IMR-90 (cell line): ENCODE data around the gene MAD2L2. TPM values are rescaled to one million over a fixed set of nuclear protein-coding genes. Genes with fewer than 3 reads are reported as not detected.

Experiments
- ATAC-seq: fragments of 200-7000 bp; cut with Tn5 transposase; 2 replicates; pipeline ENCODE4 v1.9.1; 2020; ENCODE audit warnings: low read depth, mild to moderate bottlenecking, moderate library complexity
- BruUV-seq: library from RNA; stranded (reverse); fragments of 400-500 nt; replicated peaks from 2 replicates; lab custom pipeline; 2021; lab: Mats Ljungman, UMichigan
- CTCF ChIA-PET: fragments of 300-600 bp; formaldehyde crosslinking; extraction: SDS; loops from one replicate; lab custom pipeline; 2021; ENCODE audit warnings: antibody characterized with exemption; lab: Yijun Ruan, JAX
- POLR2A ChIA-PET: fragments of 300-600 bp; sonication (Branson Sonifier 250); formaldehyde crosslinking; loops from one replicate; lab custom pipeline; 2022; ENCODE audit warnings: antibody characterized with exemption; ENCODE audit not compliant: unreplicated experiment; lab: Charles Lee
- DNase-seq: peaks from one replicate; pipeline ENCODE4 v3.0.0; 2013
- H2AFZ ChIP-seq: replicated peaks from 2 replicates; pipeline ENCODE3; 2013; ENCODE audit warnings: low read length, mild to moderate bottlenecking; ENCODE audit not compliant: poor library complexity
- H2AK5ac ChIP-seq: 2 replicates; pipeline ENCODE4 v1.6.1; 2013; ENCODE audit warnings: low read depth, low read length, inconsistent platforms
- H2AK9ac ChIP-seq: replicated peaks from 2 replicates; pipeline ENCODE3; 2013; ENCODE audit warnings: mild to moderate bottlenecking, low read depth, low read length, moderate library complexity; ENCODE audit not compliant: poor library complexity
- H2BK120ac ChIP-seq: 2 replicates; pipeline ENCODE4 v1.6.1; 2013; ENCODE audit warnings: low read depth, low read length, inconsistent platforms
- H2BK15ac ChIP-seq: 3 replicates; pipeline ENCODE4 v1.6.1; 2013; ENCODE audit warnings: low read depth, low read length, inconsistent platforms
- H2BK20ac ChIP-seq: 2 replicates; pipeline ENCODE4 v1.6.1; 2013; ENCODE audit warnings: low read depth, mild to moderate bottlenecking, inconsistent platforms, low read length, moderate library complexity
- H2BK5ac ChIP-seq: 2 replicates; pipeline ENCODE4 v1.6.1; 2013; ENCODE audit warnings: mild to moderate bottlenecking, low read depth, low read length, inconsistent platforms; ENCODE audit not compliant: poor library complexity, severe bottlenecking
- H3K14ac ChIP-seq: replicated peaks from 2 replicates; pipeline ENCODE4 v1.6.1; 2013; ENCODE audit warnings: low read depth, low read length, inconsistent platforms
- H3K18ac ChIP-seq: 2 replicates; pipeline ENCODE4 v1.6.1; 2013; ENCODE audit warnings: low read depth, low read length, control low read depth
- H3K23ac ChIP-seq: 2 replicates; pipeline ENCODE4 v1.6.1; 2013; ENCODE audit warnings: low read depth, low read length, inconsistent platforms
- H3K27ac ChIP-seq: 2 replicates; pipeline ENCODE4 v1.5.1; 2013; ENCODE audit warnings: mild to moderate bottlenecking, control low read depth, low read length; ENCODE audit not compliant: insufficient read depth
- H3K27me3 ChIP-seq: 2 replicates; pipeline ENCODE4 v1.6.1; 2013; ENCODE audit warnings: low read length; ENCODE audit not compliant: control insufficient read depth, insufficient read depth
- H3K36me3 ChIP-seq: 2 replicates; pipeline ENCODE4 v1.6.1; 2013; ENCODE audit warnings: low read length, mixed read lengths; ENCODE audit not compliant: control insufficient read depth, insufficient read depth
- H3K4ac ChIP-seq: 2 replicates; pipeline ENCODE4 v1.6.1; 2013; ENCODE audit warnings: low read depth, low read length, inconsistent platforms
- H3K4me1 ChIP-seq: 2 replicates; pipeline ENCODE4 v1.6.1; 2013; ENCODE audit warnings: low read length, mixed read lengths; ENCODE audit not compliant: control insufficient read depth, insufficient read depth
- H3K4me2 ChIP-seq: 2 replicates; pipeline ENCODE4 v1.6.1; 2013; ENCODE audit warnings: low read depth, mild to moderate bottlenecking, control low read depth, low read length, moderate library complexity
- H3K4me3 ChIP-seq: 2 replicates; pipeline ENCODE4 v1.5.1; 2013; ENCODE audit warnings: low read depth, mild to moderate bottlenecking, control low read depth, low read length, moderate library complexity; ENCODE audit not compliant: insufficient read depth
- H3K56ac ChIP-seq: 2 replicates; pipeline ENCODE4 v1.6.1; 2013; ENCODE audit warnings: low read length, inconsistent platforms; ENCODE audit not compliant: insufficient read depth; ENCODE audit errors: extremely low read depth
- H3K79me1 ChIP-seq, 2 experiments: 2 replicates each; pipeline ENCODE4 v1.6.1; 2013; ENCODE audit warnings: low read length in 2 of 2, inconsistent platforms in 1 of 2, low read depth in 1 of 2
- H3K9ac ChIP-seq: 2 replicates; pipeline ENCODE4 v1.6.1; 2013; ENCODE audit warnings: low read depth, low read length, control low read depth
- H3K9me1 ChIP-seq: 2 replicates; pipeline ENCODE4 v1.6.1; 2013; ENCODE audit warnings: low read length, inconsistent platforms; ENCODE audit not compliant: insufficient read depth
- H3K9me3 ChIP-seq: 2 replicates; pipeline ENCODE4 v1.6.1; 2013; ENCODE audit warnings: low read length; ENCODE audit not compliant: control insufficient read depth, insufficient read depth
- H4K20me1 ChIP-seq: 2 replicates; pipeline ENCODE4 v1.6.1; 2013; ENCODE audit warnings: low read length, inconsistent platforms; ENCODE audit not compliant: insufficient read depth
- H4K5ac ChIP-seq: 2 replicates; pipeline ENCODE4 v1.6.1; 2013; ENCODE audit warnings: mild to moderate bottlenecking, low read depth, low read length, control low read depth
- H4K8ac ChIP-seq, 2 experiments: 2 replicates each; pipeline ENCODE4 v1.6.1; 2013; ENCODE audit warnings: low read depth in 2 of 2, low read length in 2 of 2, control low read depth in 1 of 2, inconsistent platforms in 1 of 2
- H4K91ac ChIP-seq: 2 replicates; pipeline ENCODE4 v1.6.1; 2013; ENCODE audit warnings: low read depth, low read length, inconsistent platforms; ENCODE audit not compliant: insufficient read depth
- BHLHE40 ChIP-seq: fragments of 150-350 bp; IDR thresholded peaks from 2 replicates; pipeline ENCODE4 v1.6.1; 2016; ENCODE audit warnings: mild to moderate bottlenecking, low read depth, low read length
- CEBPB ChIP-seq: IDR thresholded peaks from 2 replicates; pipeline ENCODE4 v1.6.1; 2012; ENCODE audit warnings: low read depth, low read length, improper control_type of control experiment
- CHD1 ChIP-seq: IDR thresholded peaks from 2 replicates; pipeline ENCODE4 v1.6.1; 2012; ENCODE audit warnings: low read depth, low read length, improper control_type of control experiment
- FOS ChIP-seq: fragments of 150-350 bp; IDR thresholded peaks from 2 replicates; pipeline ENCODE4 v1.6.1; 2016; ENCODE audit warnings: low read depth, low read length
- MAFK ChIP-seq: IDR thresholded peaks from 2 replicates; pipeline ENCODE4 v1.6.1; 2012; ENCODE audit warnings: low read depth, low read length, improper control_type of control experiment
- MAZ ChIP-seq: IDR thresholded peaks from 2 replicates; pipeline ENCODE4 v1.6.1; 2012; ENCODE audit warnings: low read depth, mild to moderate bottlenecking, low read length, improper control_type of control experiment, moderate library complexity, borderline replicate concordance
- RAD21 ChIP-seq: IDR thresholded peaks from 2 replicates; pipeline ENCODE4 v1.6.1; 2012; ENCODE audit warnings: low read length, improper control_type of control experiment
- RFX5 ChIP-seq: IDR thresholded peaks from 2 replicates; pipeline ENCODE4 v1.8.0; 2012; ENCODE audit warnings: low read depth, mild to moderate bottlenecking, low read length, moderate library complexity
- WGBS, 2 experiments: methylation state at CpG; one replicate each; pipeline versions ENCODE4 v1.1.5 to v1.1.7; 2013; ENCODE audit warnings: missing lambda C conversion rate in 2 of 2; ENCODE audit not compliant: insufficient read length in 1 of 2; ENCODE audit errors: extremely low coverage in 2 of 2; 5-methylcytosine and 5-hydroxymethylcytosine counted together
- dilution Hi-C: fragments of 300-500 bp; cut with HindIII; formaldehyde crosslinking; loops from one replicate; pipeline ENCODE4 v1.14.3; 2018; ENCODE audit warnings: low sequenced_read_pairs; ENCODE audit not compliant: unreplicated experiment
- in situ Hi-C: fragments of 300-500 bp; cut with MboI; formaldehyde crosslinking; loops from 3 replicates; pipeline ENCODE4 v1.14.3; 2019; ENCODE audit warnings: low sequenced_read_pairs, inconsistent platforms, mixed read lengths
- intact Hi-C: fragments of 100-400 bp; cut with micrococcal nuclease; formaldehyde crosslinking; loops from 2 replicates; pipeline ENCODE4 v1.10.0; 2022
- polyA plus RNA-seq, 3 experiments: library from polyadenylated mRNA; depleted of rRNA; stranded (reverse); fragments of >200 nt; gene quantifications; 2 replicates each; pipeline ENCODE4 v1.2.3, GENCODE V29; 2012; ENCODE audit warnings: low replicate concordance in 1 of 3
- total RNA-seq: library from RNA; depleted of rRNA; stranded (reverse); fragments of >200 nt; gene quantifications from 2 replicates; pipeline ENCODE4 v1.2.3, GENCODE V29; 2012
- TF ChIP-seq, protein P1 (sequence below): conservative IDR thresholded peaks from 2 replicates; pipeline ENCODE4 v1.5.1; 2012; ENCODE audit warnings: mild to moderate bottlenecking, low read depth, low read length, improper control_type of control experiment

Gene MAD2L2
- total and polyA plus RNA-seq, 2 of the 4 experiments (the other 2 are of a cell fraction): 44.6 to 70.9 TPM

DNA sequence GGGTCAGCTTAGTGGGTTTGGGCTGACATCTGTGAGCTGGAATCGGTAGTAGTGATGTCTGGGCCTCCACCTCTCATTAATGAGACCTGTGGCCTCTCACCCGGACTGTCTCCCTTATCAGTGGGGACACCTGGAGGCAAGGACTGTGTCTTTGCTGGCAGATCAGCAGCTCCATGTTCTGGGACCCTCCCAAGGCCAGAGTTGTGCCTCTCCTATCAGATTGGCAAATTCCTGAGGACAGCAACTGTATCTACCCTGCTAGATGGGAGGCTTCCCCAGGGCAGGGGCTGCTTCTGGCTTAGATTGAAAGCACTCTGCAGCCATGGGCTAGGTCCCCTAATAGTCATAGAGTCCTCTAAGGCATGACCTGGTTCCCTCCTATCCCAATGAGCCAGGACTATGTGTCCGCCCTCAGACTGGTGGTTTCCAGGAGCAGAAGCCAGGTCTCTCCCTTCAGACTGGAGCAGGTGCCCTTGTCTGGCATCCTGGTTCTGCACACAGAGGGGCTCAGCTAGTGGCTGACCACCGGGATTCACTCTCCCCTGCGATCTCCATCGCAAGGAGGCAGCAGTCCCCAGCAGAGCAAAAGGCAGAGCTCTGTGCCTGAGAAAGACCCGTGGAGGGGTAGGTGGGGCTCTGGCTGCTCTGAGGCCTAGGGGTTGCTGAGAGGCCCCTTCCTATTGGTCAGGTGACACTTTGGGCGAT lies 16.4 kb upstream of the MAD2L2 start:
- no peak overlapping the region for H3K27ac ChIP-seq
- DNase-seq (no peak), ATAC-seq (no peak)
- H3K9me3 ChIP-seq: no peaks in the 10 kb centered on the region
- H2BK15ac ChIP-seq: no peak overlapping the region
- no peak overlapping the region for H3K4me2 ChIP-seq
- H3K18ac ChIP-seq: no peak overlapping the region
- intact Hi-C loops (no loop called here), in situ Hi-C loops (no loop called here), dilution Hi-C loops (no loop called here)
- no peak overlapping the region for H4K8ac ChIP-seq
- BruUV-seq: no TSS peak
- peaks cover 3% of the 10 kb centered on the region; the same call in 1 of the 2 replicates for H3K4me1 ChIP-seq
- H3K27me3 ChIP-seq: peaks cover 69% of the 10 kb centered on the region
- POLR2A ChIA-PET: no interaction called here
- peak overlapping the region; percentile 51 for H2AFZ ChIP-seq
- H3K56ac ChIP-seq: no peak overlapping the region
- H2AK5ac ChIP-seq: no peak overlapping the region
- 47% methylated on average over 4 of the region's 8 CpGs; no CpG with 5 or more reads in 1 of the 2 experiments for WGBS, 2 experiments
- no peak overlapping the region for H4K91ac ChIP-seq
- no peak overlapping the region for H3K14ac ChIP-seq
- H2AK9ac ChIP-seq: no peak overlapping the region
- no peak overlapping the region for H4K5ac ChIP-seq
- no peak overlapping the region for H3K9ac ChIP-seq
- H2BK5ac ChIP-seq: no peak overlapping the region
- no peaks in the 10 kb centered on the region for H3K79me1 ChIP-seq
- no peak overlapping the region for H3K4ac ChIP-seq
- H3K9me1 ChIP-seq: peaks cover 8% of the 10 kb centered on the region
- H4K20me1 ChIP-seq: no peaks in the 10 kb centered on the region
- H3K23ac ChIP-seq: no peak overlapping the region
- no peak overlapping the region for H2BK20ac ChIP-seq
- CTCF ChIA-PET: interaction anchor here (0.6 kb wide), 1 partner anchor 12 kb away, joined by 3 read pairs; no protein-coding TSS in a partner anchor
- TF ChIP-seq CEBPB (no peak), CHD1 (no peak), MAZ (no peak), FOS (no peak), RFX5 (no peak), RAD21 (no peak), MAFK (no peak), BHLHE40 (no peak)
- TF ChIP-seq, protein P1, sequence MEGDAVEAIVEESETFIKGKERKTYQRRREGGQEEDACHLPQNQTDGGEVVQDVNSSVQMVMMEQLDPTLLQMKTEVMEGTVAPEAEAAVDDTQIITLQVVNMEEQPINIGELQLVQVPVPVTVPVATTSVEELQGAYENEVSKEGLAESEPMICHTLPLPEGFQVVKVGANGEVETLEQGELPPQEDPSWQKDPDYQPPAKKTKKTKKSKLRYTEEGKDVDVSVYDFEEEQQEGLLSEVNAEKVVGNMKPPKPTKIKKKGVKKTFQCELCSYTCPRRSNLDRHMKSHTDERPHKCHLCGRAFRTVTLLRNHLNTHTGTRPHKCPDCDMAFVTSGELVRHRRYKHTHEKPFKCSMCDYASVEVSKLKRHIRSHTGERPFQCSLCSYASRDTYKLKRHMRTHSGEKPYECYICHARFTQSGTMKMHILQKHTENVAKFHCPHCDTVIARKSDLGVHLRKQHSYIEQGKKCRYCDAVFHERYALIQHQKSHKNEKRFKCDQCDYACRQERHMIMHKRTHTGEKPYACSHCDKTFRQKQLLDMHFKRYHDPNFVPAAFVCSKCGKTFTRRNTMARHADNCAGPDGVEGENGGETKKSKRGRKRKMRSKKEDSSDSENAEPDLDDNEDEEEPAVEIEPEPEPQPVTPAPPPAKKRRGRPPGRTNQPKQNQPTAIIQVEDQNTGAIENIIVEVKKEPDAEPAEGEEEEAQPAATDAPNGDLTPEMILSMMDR: no peak
- H3K36me3 ChIP-seq: no peaks in the 10 kb centered on the region
- no peak overlapping the region for H2BK120ac ChIP-seq
- H3K4me3 ChIP-seq: no peak overlapping the region
